Progenitor cell of endocrine pancreas (in vitro differentiated cells): ENCODE results near the gene PRR27. TPM values are rescaled to one million over a fixed set of nuclear protein-coding genes. Genes with fewer than 3 reads are reported as not detected.

Experiments
- DNase-seq: peaks from one replicate; pipeline ENCODE4 v3.0.0; 2021; ENCODE audit warnings: low spot score; ENCODE audit not compliant: unreplicated experiment
- H3K27ac Mint-ChIP-seq: 2 replicates; pipeline ENCODE4 v1.8.0; 2021; ENCODE audit warnings: mild to moderate bottlenecking, moderate library complexity, mixed read lengths
- H3K27me3 Mint-ChIP-seq: 2 replicates; pipeline ENCODE4 v1.8.0; 2021; ENCODE audit warnings: mixed read lengths
- H3K36me3 Mint-ChIP-seq: 2 replicates; pipeline ENCODE4 v1.8.0; 2022; ENCODE audit warnings: mixed read lengths; ENCODE audit not compliant: insufficient read depth
- H3K4me1 Mint-ChIP-seq: 2 replicates; pipeline ENCODE4 v1.8.0; 2021; ENCODE audit warnings: low read depth, mixed read lengths
- H3K4me3 Mint-ChIP-seq: 2 replicates; pipeline ENCODE4 v1.8.0; 2021; ENCODE audit warnings: low read depth, mild to moderate bottlenecking, moderate library complexity, mixed read lengths
- H3K9me3 Mint-ChIP-seq: 2 replicates; pipeline ENCODE4 v1.8.0; 2021; ENCODE audit warnings: low read depth, mixed read lengths
- total RNA-seq: library from RNA; stranded (reverse); gene quantifications from 2 replicates; pipeline ENCODE4 v1.2.1, GENCODE V29; 2021
- TF ChIP-seq, protein P1 (sequence below): fragments of 200-600 bp; sonication (generic); IDR thresholded peaks from one replicate; pipeline ENCODE4 v1.5.0; 2021; ENCODE audit warnings: antibody characterized with exemption, mild to moderate bottlenecking; ENCODE audit not compliant: unreplicated experiment

The PRR27 gene
- total RNA-seq, 1 donor from 2014 or later, result not detected

DNA sequence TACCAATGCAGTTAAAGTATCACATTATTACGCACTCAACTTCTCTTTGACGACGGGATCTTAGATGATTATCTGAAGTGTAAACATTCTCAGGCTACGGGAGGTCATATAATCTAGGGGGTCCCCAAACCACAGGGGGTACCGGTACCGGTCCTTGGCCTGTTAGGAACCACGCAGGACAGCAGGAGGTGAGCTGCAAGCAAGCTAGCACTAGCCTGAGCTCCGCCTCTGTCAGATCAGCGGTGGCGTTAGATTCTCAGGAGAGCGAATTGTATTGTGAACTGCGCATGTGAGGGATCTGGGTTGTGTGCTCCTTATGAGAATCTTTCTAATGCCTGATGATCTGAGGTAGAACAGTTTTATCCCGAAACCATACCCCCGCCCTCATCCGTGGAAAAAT lies 20.6 kb upstream of the PRR27 start:
- H3K4me3 Mint-ChIP-seq, result no peak overlapping the region
- H3K9me3 Mint-ChIP-seq, result peaks cover 4% of the 10 kb centered on the region
- TF ChIP-seq, protein P1, sequence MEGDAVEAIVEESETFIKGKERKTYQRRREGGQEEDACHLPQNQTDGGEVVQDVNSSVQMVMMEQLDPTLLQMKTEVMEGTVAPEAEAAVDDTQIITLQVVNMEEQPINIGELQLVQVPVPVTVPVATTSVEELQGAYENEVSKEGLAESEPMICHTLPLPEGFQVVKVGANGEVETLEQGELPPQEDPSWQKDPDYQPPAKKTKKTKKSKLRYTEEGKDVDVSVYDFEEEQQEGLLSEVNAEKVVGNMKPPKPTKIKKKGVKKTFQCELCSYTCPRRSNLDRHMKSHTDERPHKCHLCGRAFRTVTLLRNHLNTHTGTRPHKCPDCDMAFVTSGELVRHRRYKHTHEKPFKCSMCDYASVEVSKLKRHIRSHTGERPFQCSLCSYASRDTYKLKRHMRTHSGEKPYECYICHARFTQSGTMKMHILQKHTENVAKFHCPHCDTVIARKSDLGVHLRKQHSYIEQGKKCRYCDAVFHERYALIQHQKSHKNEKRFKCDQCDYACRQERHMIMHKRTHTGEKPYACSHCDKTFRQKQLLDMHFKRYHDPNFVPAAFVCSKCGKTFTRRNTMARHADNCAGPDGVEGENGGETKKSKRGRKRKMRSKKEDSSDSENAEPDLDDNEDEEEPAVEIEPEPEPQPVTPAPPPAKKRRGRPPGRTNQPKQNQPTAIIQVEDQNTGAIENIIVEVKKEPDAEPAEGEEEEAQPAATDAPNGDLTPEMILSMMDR, result no peak
- no peaks in the 10 kb centered on the region for H3K36me3 Mint-ChIP-seq
- H3K27me3 Mint-ChIP-seq, result no peaks in the 10 kb centered on the region
- no peak overlapping the region for H3K27ac Mint-ChIP-seq
- H3K4me1 Mint-ChIP-seq, result no peaks in the 10 kb centered on the region
- DNase-seq, result no peak

DNA sequence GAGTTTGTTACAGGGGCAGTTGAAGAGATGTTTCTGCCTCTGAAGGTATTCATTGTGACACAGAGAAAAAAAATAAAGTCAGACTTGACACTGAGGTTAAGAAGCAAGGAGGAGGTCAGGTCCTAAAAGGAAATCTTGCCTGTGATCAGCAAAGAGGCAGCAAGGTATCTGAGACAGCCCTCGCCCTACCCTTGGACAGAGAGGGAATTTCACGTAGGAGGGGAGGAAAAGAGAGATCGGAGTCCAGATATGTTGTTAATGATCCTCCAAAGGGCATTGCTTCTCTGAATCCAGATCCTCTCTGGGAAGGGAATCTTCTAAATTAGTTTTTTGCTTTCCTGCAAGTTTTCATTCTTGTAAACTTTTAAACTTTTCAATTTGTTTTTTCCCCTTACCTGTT lies 15.3 kb upstream of the PRR27 start:
- Mint-ChIP-seq H3K4me1 (no peaks in the 10 kb centered on the region), H3K27me3 (no peaks in the 10 kb centered on the region), H3K27ac (no peak overlapping the region), H3K36me3 (no peaks in the 10 kb centered on the region), H3K9me3 (no peaks in the 10 kb centered on the region), H3K4me3 (no peak overlapping the region)
- no peak for DNase-seq
- TF ChIP-seq, protein P1, result no peak

DNA sequence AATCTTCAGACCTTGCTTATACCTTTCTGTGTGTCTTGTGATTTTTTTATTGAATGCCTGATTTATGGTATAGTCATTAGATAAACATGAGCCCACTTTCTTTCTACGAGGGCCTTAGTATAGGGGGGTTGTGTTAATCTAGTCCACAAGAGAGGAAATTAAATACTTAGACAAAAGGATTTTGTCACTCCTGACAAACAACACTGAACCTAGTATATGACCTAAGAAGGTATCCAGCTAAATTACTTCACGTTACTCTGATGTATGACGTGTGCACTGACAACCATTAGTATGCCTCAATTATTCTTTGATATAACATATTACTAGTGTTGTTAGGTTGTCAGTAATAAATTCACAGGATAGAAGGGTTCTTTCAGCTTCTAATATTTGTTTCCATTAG lies 2.8 kb upstream of the PRR27 start:
- no peaks in the 10 kb centered on the region for H3K9me3 Mint-ChIP-seq
- no peak overlapping the region for H3K27ac Mint-ChIP-seq
- no peak overlapping the region for H3K4me3 Mint-ChIP-seq
- no peaks in the 10 kb centered on the region for H3K27me3 Mint-ChIP-seq
- no peak for DNase-seq
- no peaks in the 10 kb centered on the region for H3K36me3 Mint-ChIP-seq
- H3K4me1 Mint-ChIP-seq, result peaks cover 4% of the 10 kb centered on the region
- TF ChIP-seq, protein P1, result no peak

DNA sequence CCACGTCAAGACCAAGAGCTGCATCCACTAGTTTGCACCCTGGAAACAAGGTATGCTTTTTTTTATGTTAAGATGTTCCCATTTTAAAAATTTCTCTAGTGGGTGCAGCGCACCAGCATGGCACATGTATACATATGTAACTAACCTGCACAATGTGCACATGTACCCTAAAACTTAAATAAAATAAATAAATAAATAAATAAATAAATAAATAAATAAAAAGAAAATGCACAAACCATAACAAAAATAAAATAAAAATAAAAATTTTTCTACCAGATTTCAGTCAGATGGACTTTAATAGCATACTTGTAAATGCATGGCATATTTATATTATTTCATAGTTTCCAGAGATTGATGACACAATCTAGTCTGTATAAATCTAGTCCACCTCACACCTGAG lies 1.9 kb upstream of the PRR27 start:
- Mint-ChIP-seq H3K4me1 (peaks cover 4% of the 10 kb centered on the region), H3K27ac (no peak overlapping the region), H3K27me3 (no peaks in the 10 kb centered on the region), H3K9me3 (no peaks in the 10 kb centered on the region), H3K36me3 (no peaks in the 10 kb centered on the region), H3K4me3 (no peak overlapping the region)
- no peak for DNase-seq
- TF ChIP-seq, protein P1, result no peak

DNA sequence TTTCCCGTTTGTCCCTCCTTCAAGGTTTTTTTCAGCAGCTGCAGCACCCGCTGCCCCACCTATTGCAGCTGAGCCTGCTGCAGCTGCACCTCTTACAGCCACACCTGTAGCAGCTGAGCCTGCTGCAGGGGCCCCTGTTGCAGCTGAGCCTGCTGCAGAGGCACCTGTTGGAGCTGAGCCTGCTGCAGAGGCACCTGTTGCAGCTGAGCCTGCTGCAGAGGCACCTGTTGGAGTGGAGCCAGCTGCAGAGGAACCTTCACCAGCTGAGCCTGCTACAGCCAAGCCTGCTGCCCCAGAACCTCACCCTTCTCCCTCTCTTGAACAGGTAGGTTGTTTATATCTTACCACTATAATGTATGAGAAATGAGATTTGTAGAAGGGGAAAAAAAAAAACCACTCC lies 4.5 kb downstream of the PRR27 start:
- no peaks in the 10 kb centered on the region for H3K36me3 Mint-ChIP-seq
- no peaks in the 10 kb centered on the region for H3K9me3 Mint-ChIP-seq
- H3K4me1 Mint-ChIP-seq, result no peaks in the 10 kb centered on the region
- H3K27me3 Mint-ChIP-seq, result no peaks in the 10 kb centered on the region
- H3K4me3 Mint-ChIP-seq, result no peak overlapping the region
- H3K27ac Mint-ChIP-seq, result no peak overlapping the region
- DNase-seq, result no peak
- TF ChIP-seq, protein P1, result no peak
